AG04450 (cell line): ENCODE data around the gene CPT2. TPM values are rescaled to one million over a fixed set of nuclear protein-coding genes. Genes with fewer than 3 reads are reported as not detected.

ENCODE experiments used
- CTCF ChIA-PET: fragments of 300-600, 350-600 bp; formaldehyde crosslinking; extraction: SDS; loops from one replicate; lab custom pipeline; 2022; ENCODE audit warnings: antibody characterized with exemption, inconsistent platforms; lab: Charles Lee
- POLR2A ChIA-PET: fragments of 350-600 bp; formaldehyde crosslinking; extraction: SDS; loops from one replicate; lab custom pipeline; 2021; ENCODE audit warnings: antibody characterized with exemption, inconsistent platforms; lab: Yijun Ruan, JAX
- DNase-seq: peaks from one replicate; pipeline ENCODE4 v3.0.0-alpha.2; 2011; ENCODE audit warnings: low read depth, low spot score
- H3K27ac ChIP-seq: one replicate; pipeline ENCODE4 v1.5.1; 2012; ENCODE audit warnings: low read depth, low read length, control low read depth
- H3K27me3 ChIP-seq: one replicate; pipeline ENCODE4 v1.6.0; 2012; ENCODE audit warnings: low read length; ENCODE audit not compliant: control insufficient read depth, insufficient read depth
- H3K4me3 ChIP-seq: 2 replicates; pipeline ENCODE4 v1.5.1; 2011; ENCODE audit warnings: mild to moderate bottlenecking, low read depth, low read length, control low read depth
- H3K9me3 ChIP-seq: 2 replicates; pipeline ENCODE4 v1.5.1; 2012; ENCODE audit warnings: low read length; ENCODE audit not compliant: control insufficient read depth, insufficient read depth
- polyA plus RNA-seq: library from polyadenylated mRNA; depleted of rRNA; stranded (reverse); fragments of >200 nt; gene quantifications from 2 replicates; pipeline ENCODE4 v1.2.3, GENCODE V29; 2011
- TF ChIP-seq, protein P1 (sequence below): IDR thresholded peaks from 2 replicates; pipeline ENCODE4 v1.5.1; 2011; ENCODE audit warnings: low read depth, low read length, control low read depth, inconsistent platforms

Gene CPT2
- polyA plus RNA-seq, 1 experiment = 17.6 TPM

DNA sequence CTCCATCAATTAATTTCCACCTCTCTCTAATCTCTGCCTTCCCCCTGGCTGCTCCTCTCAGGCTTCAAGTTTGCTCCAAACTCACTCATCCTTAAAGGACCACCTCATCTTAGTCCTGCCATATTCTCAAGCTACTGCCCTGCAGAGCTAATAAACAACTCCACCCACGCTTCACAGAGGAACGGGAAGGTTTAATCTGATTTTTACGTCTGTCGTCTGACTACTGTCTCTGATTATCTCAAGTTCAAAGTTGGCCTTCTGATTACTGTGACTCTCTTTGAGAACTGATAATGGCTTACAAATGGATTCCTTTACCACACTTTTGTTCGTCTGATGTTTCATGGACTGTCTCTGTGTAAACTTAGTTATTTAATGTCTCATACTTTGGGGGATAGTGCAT is 7.6 kb upstream of the CPT2 start:
- DNase-seq = no peak
- Histone ChIP-seq H3K9me3 (no peaks in the 10 kb centered on the region), H3K27ac (no peak overlapping the region), H3K4me3 (no peak overlapping the region), H3K27me3 (no peaks in the 10 kb centered on the region)
- ChIA-PET CTCF (no interaction called here), POLR2A (no interaction called here)
- TF ChIP-seq, protein P1, sequence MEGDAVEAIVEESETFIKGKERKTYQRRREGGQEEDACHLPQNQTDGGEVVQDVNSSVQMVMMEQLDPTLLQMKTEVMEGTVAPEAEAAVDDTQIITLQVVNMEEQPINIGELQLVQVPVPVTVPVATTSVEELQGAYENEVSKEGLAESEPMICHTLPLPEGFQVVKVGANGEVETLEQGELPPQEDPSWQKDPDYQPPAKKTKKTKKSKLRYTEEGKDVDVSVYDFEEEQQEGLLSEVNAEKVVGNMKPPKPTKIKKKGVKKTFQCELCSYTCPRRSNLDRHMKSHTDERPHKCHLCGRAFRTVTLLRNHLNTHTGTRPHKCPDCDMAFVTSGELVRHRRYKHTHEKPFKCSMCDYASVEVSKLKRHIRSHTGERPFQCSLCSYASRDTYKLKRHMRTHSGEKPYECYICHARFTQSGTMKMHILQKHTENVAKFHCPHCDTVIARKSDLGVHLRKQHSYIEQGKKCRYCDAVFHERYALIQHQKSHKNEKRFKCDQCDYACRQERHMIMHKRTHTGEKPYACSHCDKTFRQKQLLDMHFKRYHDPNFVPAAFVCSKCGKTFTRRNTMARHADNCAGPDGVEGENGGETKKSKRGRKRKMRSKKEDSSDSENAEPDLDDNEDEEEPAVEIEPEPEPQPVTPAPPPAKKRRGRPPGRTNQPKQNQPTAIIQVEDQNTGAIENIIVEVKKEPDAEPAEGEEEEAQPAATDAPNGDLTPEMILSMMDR = no peak

DNA sequence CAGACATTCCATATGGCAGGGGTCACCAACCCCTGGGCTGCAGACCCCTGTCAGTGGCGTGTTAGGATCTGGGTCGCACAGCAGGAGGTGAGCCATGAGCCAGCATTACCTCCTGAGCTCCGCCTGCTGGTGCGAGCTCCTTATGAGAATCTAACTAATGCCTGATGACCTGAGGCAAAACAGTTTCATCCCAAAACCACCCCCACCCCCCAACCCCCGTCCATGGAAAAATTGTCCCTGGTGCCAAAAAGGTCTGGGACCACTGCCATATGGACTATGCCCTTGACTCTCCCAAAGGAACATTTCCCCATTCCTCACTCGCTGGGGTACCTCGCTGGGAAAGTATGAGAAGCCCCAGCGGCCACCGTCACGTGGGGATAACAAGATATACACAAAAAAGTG is 6.4 kb upstream of the CPT2 start:
- no peaks in the 10 kb centered on the region for H3K27me3 ChIP-seq
- POLR2A ChIA-PET = interaction anchor here (0.9 kb wide), 1 partner anchor 12 kb away, joined by 3 read pairs; no protein-coding TSS in a partner anchor
- no peaks in the 10 kb centered on the region for H3K9me3 ChIP-seq
- DNase-seq = no peak
- H3K4me3 ChIP-seq = no peak overlapping the region
- CTCF ChIA-PET = no interaction called here
- H3K27ac ChIP-seq = no peak overlapping the region
- TF ChIP-seq, protein P1 = no peak

DNA sequence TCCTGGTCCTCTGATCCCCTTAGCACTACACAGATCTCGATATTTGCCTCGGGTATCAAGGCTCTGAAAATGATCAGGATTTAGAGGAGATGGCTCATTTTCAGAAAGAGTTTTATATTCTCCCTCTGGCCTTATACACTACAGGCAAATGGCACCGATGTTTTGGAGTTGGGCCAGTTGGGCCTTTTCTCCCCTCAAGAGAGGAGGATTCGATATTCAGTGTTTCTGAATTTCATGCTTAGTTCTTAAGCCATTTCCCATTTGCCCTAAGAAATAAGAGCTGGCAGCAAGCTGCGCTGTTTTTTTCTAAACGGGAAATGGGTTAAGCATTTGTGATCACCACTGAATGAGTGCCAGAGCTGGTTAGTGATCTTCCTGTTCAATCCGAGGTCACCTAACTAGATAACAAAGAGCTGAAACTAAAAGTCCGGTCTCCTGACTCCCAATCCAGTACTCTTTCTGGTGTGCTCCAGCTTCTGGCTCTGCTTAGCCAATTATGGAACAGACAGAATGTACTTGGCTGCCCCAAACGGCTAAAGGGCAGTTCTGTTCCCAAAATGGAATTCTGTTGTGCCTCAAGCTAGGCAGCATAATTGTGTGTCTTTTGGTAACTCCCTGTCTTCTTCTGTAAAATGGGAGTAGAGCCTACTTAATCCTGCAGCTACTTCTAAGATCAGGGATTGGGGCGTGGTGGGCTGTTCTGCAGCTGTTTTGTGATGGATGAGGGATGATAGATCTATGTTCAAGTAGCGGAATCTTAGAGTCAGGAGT is 1.2 kb upstream of the CPT2 start:
- H3K9me3 ChIP-seq = no peaks in the 10 kb centered on the region
- no peak overlapping the region for H3K27ac ChIP-seq
- TF ChIP-seq, protein P1 = no peak
- ChIA-PET CTCF (interaction anchor here (0.6 to 2.0 kb wide), 3 partner anchors 9 to 275 kb away, joined by 3 to 11 read pairs (median 3); no protein-coding TSS in a partner anchor), POLR2A (interaction anchor here (0.5 to 0.7 kb wide), 2 partner anchors 132 to 153 kb away, joined by 3 read pairs; no protein-coding TSS in a partner anchor)
- H3K27me3 ChIP-seq = no peaks in the 10 kb centered on the region
- H3K4me3 ChIP-seq = no peak overlapping the region
- DNase-seq = no peak

DNA sequence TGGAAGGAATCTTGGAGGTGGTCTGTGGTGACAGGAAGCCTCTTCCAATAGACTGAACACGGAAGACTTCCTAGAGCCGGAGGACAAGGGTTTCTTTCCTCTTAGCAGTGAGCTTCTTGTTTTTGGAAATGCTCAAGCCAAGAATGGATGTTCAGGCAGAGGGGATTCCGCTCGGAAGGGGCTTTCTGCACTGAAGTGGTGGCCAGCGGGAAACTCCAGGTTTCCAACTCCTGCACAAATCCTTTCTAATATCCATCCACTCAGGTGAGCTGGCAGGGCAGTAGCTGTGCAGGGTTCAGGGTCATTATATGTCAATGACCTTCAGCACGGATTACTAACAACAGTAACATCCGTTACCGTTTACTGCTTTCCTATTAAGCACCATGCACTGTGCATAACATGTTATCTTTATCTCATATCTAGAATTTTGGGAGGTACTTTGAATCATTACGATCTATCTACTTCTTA is 573 bp upstream of the CPT2 start:
- TF ChIP-seq, protein P1 = no peak
- Histone ChIP-seq H3K9me3 (no peaks in the 10 kb centered on the region), H3K27ac (no peak overlapping the region), H3K4me3 (peak overlapping the region; percentile 80), H3K27me3 (no peaks in the 10 kb centered on the region)
- DNase-seq = no peak
- ChIA-PET POLR2A (interaction anchor here (0.6 to 1.0 kb wide), 4 partner anchors 12 to 133 kb away, joined by 3 to 4 read pairs (median 3); no protein-coding TSS in a partner anchor), CTCF (interaction anchor here (0.6 to 2.0 kb wide), 4 partner anchors 10 to 276 kb away, joined by 3 to 11 read pairs (median 3); no protein-coding TSS in a partner anchor)
